Neural progenitor cell (in vitro differentiated cells): ENCODE results near the gene CENPC.

Experiments used
- CTCF ChIP-seq: fragments of 200-600 bp; sonication (generic); IDR thresholded peaks from 2 replicates; pipeline ENCODE4 v1.5.1; 2017; ENCODE audit warnings: antibody characterized with exemption, mild to moderate bottlenecking
- EZH2 ChIP-seq: fragments of 200-600 bp; sonication (generic); IDR thresholded peaks from 2 replicates; pipeline ENCODE4 v1.6.1; 2017; ENCODE audit warnings: antibody characterized with exemption, mild to moderate bottlenecking, moderate library complexity

DNA sequence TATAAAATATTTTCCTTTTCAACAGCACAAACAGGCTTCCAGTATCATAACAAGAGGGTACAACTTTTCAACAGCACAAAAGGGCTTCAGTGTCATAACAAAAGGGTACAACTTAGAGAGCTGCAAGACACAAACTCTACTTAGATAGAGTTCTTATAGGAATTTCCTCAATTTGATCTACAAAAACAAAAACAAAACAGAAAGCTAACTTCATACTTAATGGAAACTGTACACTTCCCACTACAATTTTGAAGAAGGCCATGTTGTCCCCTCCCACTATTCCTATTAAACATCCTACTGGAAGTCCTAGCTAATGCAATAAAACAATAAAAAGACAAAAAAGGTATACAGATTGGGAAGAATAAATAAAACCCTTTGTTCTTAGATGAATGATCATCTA, 96.7 kb downstream of the CENPC start:
- TF ChIP-seq CTCF (no peak), EZH2 (no peak)
